Psoas muscle (tissue), 8 donors: ENCODE results near the gene FERMT2. TPM values are rescaled to one million over a fixed set of nuclear protein-coding genes. Genes with fewer than 3 reads are reported as not detected.
A peak's percentile ranks its signal among the peaks of the same experiment; 100 is the strongest.
"Not testable (repeated sequence)": the region's sequence is repeated elsewhere in the genome, so short reads cannot be mapped to it uniquely, and the experiment has no call there.

Source experiments
- ATAC-seq, 4 donors: fragments of 200-7000 bp; cut with Tn5 transposase; one replicate each; pipeline ENCODE4 v1.9.1; 2020; ENCODE audit warnings: moderate library complexity in 3 of 4, mild to moderate bottlenecking in 2 of 4
- DNase-seq, 2 donors: peaks; one replicate each; pipeline ENCODE4 v3.0.0-alpha.2; 2020
- H3K27ac ChIP-seq: fragments of 200-600 bp; one replicate; pipeline ENCODE4 v1.8.0; 2022
- H3K27me3 ChIP-seq, 3 donors: fragments of 200-600 bp in 1 of 3; one replicate each; pipeline versions ENCODE4 v1.6.1 to v1.8.0; 2013 to 2022; ENCODE audit warnings: low read length in 2 of 3, mild to moderate bottlenecking in 2 of 3, moderate library complexity in 1 of 3; ENCODE audit not compliant: insufficient read depth in 3 of 3
- H3K36me3 ChIP-seq, 2 donors: fragments of 200-600 bp in 1 of 2; one replicate each; pipeline versions ENCODE4 v1.6.1 to v1.8.0; 2013 to 2022; ENCODE audit warnings: low read depth in 1 of 2, mild to moderate bottlenecking in 1 of 2, moderate library complexity in 1 of 2; ENCODE audit not compliant: insufficient read depth in 1 of 2
- H3K4me1 ChIP-seq: fragments of 200-600 bp; one replicate; pipeline ENCODE4 v1.8.0; 2022
- H3K4me3 ChIP-seq: fragments of 200-600 bp; one replicate; pipeline ENCODE4 v1.8.0; 2022; ENCODE audit warnings: mild to moderate bottlenecking
- H3K9me3 ChIP-seq: fragments of 200-600 bp; one replicate; pipeline ENCODE4 v1.8.0; 2022
- CTCF ChIP-seq: fragments of 200-600 bp; IDR thresholded peaks from one replicate; pipeline ENCODE4 v1.8.0; 2022; ENCODE audit warnings: antibody characterized with exemption
- WGBS, 3 donors: extraction: QIAGEN DNeasy Blood & Tissue Kit; methylation state at CpG; one replicate each; pipeline versions ENCODE4 v1.1.6 to v1.1.7; 2013; 5-methylcytosine and 5-hydroxymethylcytosine counted together
- intact Hi-C, 2 donors: fragments of 100-400 bp; cut with DNase I; formaldehyde crosslinking; loops; one replicate each; pipeline versions ENCODE4 v1.11.0 to v1.14.2; 2022
- polyA plus RNA-seq, 3 donors: library from polyadenylated mRNA; stranded (reverse); fragments of 200-250 nt; gene quantifications; one replicate each; pipeline ENCODE4 v1.2.3, GENCODE V29; 2013
- total RNA-seq, 4 donors: library from RNA; stranded (reverse); fragmentation: NEBNext Ultra II Directional in 2 of 4; extraction: Animal tissue kit (Norgen Biotek cat#: 25700) in 2 of 4; gene quantifications; one replicate each; pipeline versions ENCODE4 v1.2.1 to v1.2.4, GENCODE V29; 2021 to 2023
- donor health status: healthy with polysubstance abuse.
- donor health status: DM: no; HTN: no; CAD: no; lungs with moderate emphysema.
- donor health status: Bipolar disorder and iron deficiency.
- donor health status: healthy.
- donor health status: DM: yes; HTN: yes; CAD: no.
- donor health status: DM: no; HTN: no; CAD: no.
- donor health status: DM: no; HTN: no; CAD: no.
- donor health status: DM: yes; HTN: yes; CAD: no.

Gene FERMT2
- total and polyA plus RNA-seq, 7 donors = 36.6 to 219 (median 78.3) TPM

DNA sequence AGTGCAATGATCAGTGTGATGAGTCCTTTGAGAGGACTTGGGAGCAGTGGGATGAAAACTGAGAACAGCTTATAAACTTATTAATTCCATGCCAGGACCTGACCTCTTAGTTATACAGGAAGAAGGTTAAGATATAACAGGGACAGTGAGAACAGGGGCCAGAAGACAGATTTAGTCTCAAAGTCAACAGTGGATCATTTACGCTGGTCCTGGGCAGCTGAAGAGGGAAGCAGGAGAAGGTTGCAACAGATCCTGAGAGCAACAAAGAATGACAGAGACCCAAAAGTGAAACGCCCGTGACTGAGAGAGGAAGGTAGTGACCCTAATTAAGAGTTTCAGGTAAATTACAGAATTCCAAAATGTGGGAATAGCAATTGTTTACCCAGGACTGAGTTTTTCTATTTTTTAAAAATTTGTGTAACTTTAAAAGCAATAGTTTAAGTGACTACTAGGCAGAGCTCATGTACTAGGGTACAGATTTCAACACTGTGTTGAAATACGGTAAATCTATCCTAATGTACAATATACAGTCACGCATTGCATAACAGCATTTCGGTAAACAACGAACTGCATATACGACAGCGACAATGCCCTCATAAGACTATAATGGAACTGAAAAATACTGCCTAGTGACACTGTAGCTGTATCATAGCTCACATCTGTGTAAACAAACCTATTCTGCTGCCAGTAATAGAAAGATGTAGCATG lies 81.8 kb downstream of the FERMT2 start:
- WGBS, 3 donors = 84 to 97% (median 96%) methylated on average over 9 of the region's 9 CpGs
- no peaks in the 10 kb centered on the region for H3K9me3 ChIP-seq
- DNase-seq (no peak), ATAC-seq (peak in 2 of 4 donors; percentile 44 to 69)
- H3K36me3 ChIP-seq = peaks cover 18 to 98% of the 10 kb centered on the region in 2 donors
- TF ChIP-seq CTCF = no peak
- no peak overlapping the region for H3K4me3 ChIP-seq
- no peaks in the 10 kb centered on the region for H3K27me3 ChIP-seq
- intact Hi-C loops = no loop called here
- H3K27ac ChIP-seq = no peak overlapping the region
- H3K4me1 ChIP-seq = no peaks in the 10 kb centered on the region

- H3K27ac ChIP-seq, H3K4me3 ChIP-seq, ATAC-seq, H3K4me1 ChIP-seq, H3K27me3 ChIP-seq, H3K9me3 ChIP-seq, intact Hi-C loops, DNase-seq: not testable (repeated sequence)
- 93 to 98% (median 97%) methylated on average over 7 of the region's 7 CpGs for WGBS, 3 donors
- H3K36me3 ChIP-seq = peaks cover 17 to 98% of the 10 kb centered on the region in 2 donors
Measured at GRCh38 chr14:52864893-52865292, 86.0 kb downstream of the FERMT2 start.

DNA sequence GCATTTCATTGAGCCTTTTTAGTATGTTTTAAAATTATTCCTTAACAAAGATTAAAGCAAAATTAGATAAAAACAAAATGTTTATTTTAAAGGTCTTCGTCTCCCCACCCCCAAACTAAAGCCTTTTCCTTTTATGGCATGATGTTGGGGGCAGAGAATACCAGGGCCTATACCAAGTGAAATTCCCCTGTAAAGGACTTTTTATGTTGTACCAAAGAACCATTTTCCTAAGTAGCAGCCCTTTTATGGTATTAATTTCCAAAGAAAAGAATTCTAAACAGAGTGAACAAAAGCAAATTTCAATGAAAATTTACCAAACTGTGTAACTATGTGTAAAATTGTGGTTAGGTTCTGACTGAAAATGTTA lies 87.5 kb downstream of the FERMT2 start:
- no peaks in the 10 kb centered on the region for H3K27me3 ChIP-seq
- H3K9me3 ChIP-seq = no peaks in the 10 kb centered on the region
- H3K27ac ChIP-seq = peak overlapping the region; percentile 18
- DNase-seq = no peak
- no peaks in the 10 kb centered on the region for H3K4me1 ChIP-seq
- no peak overlapping the region for H3K4me3 ChIP-seq
- H3K36me3 ChIP-seq = peaks cover 19 to 98% of the 10 kb centered on the region in 2 donors
- intact Hi-C loops = no loop called here
- TF ChIP-seq CTCF = no peak
- WGBS, 3 donors = 86 to 97% (median 86%) methylated on average over 1 of the region's 1 CpG
- ATAC-seq = no peak

DNA sequence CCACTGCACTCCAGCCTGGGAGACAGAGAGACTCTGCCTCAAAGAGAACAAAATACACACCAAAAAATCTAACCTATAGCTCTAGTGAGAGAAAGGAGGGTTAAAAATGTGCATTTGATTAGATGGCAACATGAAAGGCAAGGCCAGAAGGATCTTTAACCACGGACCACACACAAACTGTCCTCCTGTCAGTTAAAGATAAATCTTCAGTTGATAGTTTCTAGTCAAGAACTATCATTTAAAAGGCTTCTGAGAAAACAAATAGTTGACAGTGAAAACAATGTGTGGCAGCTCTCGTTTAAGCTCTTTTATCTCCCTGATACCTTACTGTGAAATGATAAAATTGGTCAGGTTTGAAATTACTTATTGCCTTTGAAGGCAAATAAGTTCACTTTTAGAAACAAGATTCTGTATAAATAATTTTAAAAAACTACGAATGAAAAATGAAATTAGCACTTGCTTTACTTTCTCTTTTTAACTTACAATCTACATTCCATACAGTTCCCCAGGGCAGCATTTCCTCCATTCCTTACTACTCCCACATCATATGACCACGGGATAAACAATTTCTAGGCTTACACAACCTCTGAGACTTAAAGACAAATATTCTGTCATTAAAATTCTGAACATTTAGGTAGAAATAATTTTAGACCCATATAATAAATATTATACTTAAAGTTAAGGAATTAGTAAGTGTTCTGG lies 88.1 kb downstream of the FERMT2 start:
- intact Hi-C loops = no loop called here
- Histone ChIP-seq H3K27ac (peak overlapping the region; percentile 18), H3K4me3 (no peak overlapping the region), H3K9me3 (no peaks in the 10 kb centered on the region), H3K27me3 (no peaks in the 10 kb centered on the region), H3K4me1 (no peaks in the 10 kb centered on the region), H3K36me3 (peaks cover 21 to 98% of the 10 kb centered on the region in 2 donors)
- TF ChIP-seq CTCF = no peak
- DNase-seq = no peak
- ATAC-seq = no peak
- 57 to 63% (median 63%) methylated on average over 4 of the region's 4 CpGs for WGBS, 3 donors

- H3K4me1 ChIP-seq = no peaks in the 10 kb centered on the region
- no peak for TF ChIP-seq CTCF
- no peak overlapping the region for H3K27ac ChIP-seq
- intact Hi-C loops = no loop called here
- H3K9me3 ChIP-seq = no peaks in the 10 kb centered on the region
- WGBS, 3 donors = 81 to 89% (median 82%) methylated on average over 2 of the region's 2 CpGs
- peaks cover 18 to 100% of the 10 kb centered on the region in 2 donors for H3K36me3 ChIP-seq
- DNase-seq = no peak
- no peak for ATAC-seq
- H3K4me3 ChIP-seq = no peak overlapping the region
- H3K27me3 ChIP-seq = no peaks in the 10 kb centered on the region
Measured at GRCh38 chr14:52861403-52861802, 89.4 kb downstream of the FERMT2 start.
